HepG2 (cell line): ENCODE results near the gene CADPS2.

Experiments
- ATF1 ChIP-seq: IDR thresholded peaks from 2 replicates; pipeline ENCODE4 v1.6.1; 2016; ENCODE audit warnings: mild to moderate bottlenecking, control low read depth
- EZH2 ChIP-seq: conservative IDR thresholded peaks from 2 replicates; pipeline ENCODE4 v1.6.1; 2012; ENCODE audit warnings: mild to moderate bottlenecking, low read depth, low read length, moderate library complexity
- HNRNPL ChIP-seq: fragments of 200-400 bp; formaldehyde crosslinking; IDR thresholded peaks from 2 replicates; pipeline ENCODE4 v1.6.1; 2017; ENCODE audit warnings: mild to moderate bottlenecking, low read depth, low read length
- JARID2 ChIP-seq: sonication (generic); formaldehyde crosslinking; IDR thresholded peaks from 2 replicates; pipeline ENCODE4 v1.8.1; 2023; ENCODE audit warnings: missing genetic modification reagents, inconsistent platforms; ENCODE audit not compliant: insufficient replicate concordance
- SRSF1 ChIP-seq: fragments of 200-400 bp; formaldehyde crosslinking; optimal IDR thresholded peaks from 2 replicates; pipeline ENCODE3; 2017; ENCODE audit warnings: mild to moderate bottlenecking, low read depth, low read length, moderate library complexity
- TBL1XR1 ChIP-seq: fragments of 150-350 bp; IDR thresholded peaks from 2 replicates; pipeline ENCODE4 v1.6.1; 2014; ENCODE audit warnings: borderline replicate concordance, low read length; ENCODE audit not compliant: partially characterized antibody

- TF ChIP-seq SRSF1 (no peak), ATF1 (CRISPR knock-in tag) (no peak), HNRNPL (no peak), JARID2 (CRISPR knock-in tag) (no peak), EZH2 (no peak), TBL1XR1 (no peak)
These were observed 587.6 kb downstream of the CADPS2 start for GRCh38 chr7:122298618-122299017.
